Posterior vena cava (tissue), 2 donors: ENCODE results near the gene ATP11A. TPM values are rescaled to one million over a fixed set of nuclear protein-coding genes. Genes with fewer than 3 reads are reported as not detected.

Source experiments
- DNase-seq: peaks from one replicate; pipeline ENCODE4 v3.0.0-alpha.2; 2020; ENCODE audit warnings: low spot score
- intact Hi-C, 2 donors: fragments of 100-400 bp; cut with DNase I; formaldehyde crosslinking; loops; one replicate each; pipeline versions ENCODE4 v1.14.1 to v1.14.2; 2022 to 2023
- total RNA-seq, 2 donors: library from RNA; stranded (reverse); fragmentation: NEBNext Ultra II Directional; extraction: Animal tissue kit (Norgen Biotek cat#: 25700); gene quantifications; one replicate each; pipeline ENCODE4 v1.2.1, GENCODE V29; 2021
- donor health status: DM: yes; HTN: yes; CAD: no.
- donor health status: DM: yes; HTN: yes; CAD: no.

ATP11A gene
- total RNA-seq, 2 donors from 2014 or later: 52.4 to 55.5 TPM

- intact Hi-C loops: no loop called here
- no peak for DNase-seq
Measured at GRCh38 chr13:112931028-112931934, 241.4 kb downstream of the ATP11A start.

DNA sequence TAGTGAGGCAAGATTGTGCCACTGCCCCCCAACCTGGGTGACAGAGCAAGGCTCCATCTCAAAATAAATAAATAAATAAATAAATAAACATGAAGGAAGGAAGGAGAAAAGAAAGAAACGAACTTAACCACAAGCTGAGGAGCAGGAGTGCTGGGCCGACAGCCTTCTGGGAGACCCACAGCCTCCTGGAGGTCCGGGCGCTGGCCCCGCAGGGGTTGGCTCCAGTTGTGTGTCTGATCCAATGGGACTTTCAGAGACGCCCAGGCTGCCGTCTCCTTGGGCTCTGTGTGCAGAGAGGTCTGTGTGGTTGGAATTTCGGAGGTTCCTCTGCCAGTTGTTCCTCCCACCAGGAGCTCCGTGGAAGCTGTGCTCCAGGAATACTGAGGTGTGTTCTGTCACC is 243.1 kb downstream of the ATP11A start:
- intact Hi-C loops: no loop called here
- DNase-seq: no peak

DNA sequence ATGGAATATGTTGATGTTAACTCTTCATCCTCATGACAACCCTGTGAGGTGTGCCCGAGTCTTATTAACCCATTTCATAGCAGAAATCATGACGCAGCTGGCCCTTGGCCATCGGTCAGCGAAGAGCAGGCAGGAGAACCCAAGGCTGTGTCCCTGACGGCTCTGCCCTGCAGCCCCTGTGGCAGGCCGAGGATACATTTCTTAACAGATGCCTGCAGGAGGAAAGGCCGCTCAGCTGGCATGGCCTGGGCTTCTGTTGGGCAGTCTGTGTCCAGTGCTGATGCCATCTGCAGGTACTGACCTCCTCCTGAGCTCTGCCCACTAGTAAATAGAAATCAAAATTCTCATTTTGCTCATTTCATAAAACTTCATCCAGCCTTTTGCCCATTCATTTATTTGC is 243.8 kb downstream of the ATP11A start:
- DNase-seq: no peak
- intact Hi-C loops: no loop called here

DNA sequence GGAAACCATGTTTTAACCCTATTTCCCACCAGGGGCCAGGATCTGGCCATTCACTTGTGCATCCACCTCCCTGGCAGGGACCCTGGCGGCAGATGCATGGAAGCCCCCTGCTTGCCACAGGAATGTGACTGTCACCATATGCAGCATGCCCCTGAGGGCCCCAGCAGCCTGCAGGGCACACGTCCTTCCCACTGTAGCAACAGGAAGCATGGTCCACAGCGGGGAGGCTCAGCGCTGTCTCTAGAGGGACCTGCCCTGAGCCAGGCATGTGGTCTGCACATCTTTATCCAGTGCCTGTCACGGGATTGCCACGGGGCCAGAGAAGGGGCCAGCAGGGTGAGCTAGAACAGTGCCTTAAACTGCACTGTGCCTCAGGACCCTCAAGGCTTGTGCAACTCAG is 244.2 kb downstream of the ATP11A start:
- intact Hi-C loops: no loop called here
- DNase-seq: no peak

Other genes with a start within 250 kb of the ATP11A start
- gene TUBGCP3, start 101.9 kb upstream of the ATP11A start, total RNA-seq: 10 to 100 TPM; 28.7 to 29.4 TPM